GM19467 (cell line): ENCODE measurements around the gene RFNG.

Experiments
- ATAC-seq: cut with Tn5 transposase; IDR thresholded peaks from one replicate; pipeline ENCODE4 v1.9.1; 2021; ENCODE audit warnings: mild to moderate bottlenecking, moderate library complexity; ENCODE audit not compliant: unreplicated experiment

RFNG gene

DNA sequence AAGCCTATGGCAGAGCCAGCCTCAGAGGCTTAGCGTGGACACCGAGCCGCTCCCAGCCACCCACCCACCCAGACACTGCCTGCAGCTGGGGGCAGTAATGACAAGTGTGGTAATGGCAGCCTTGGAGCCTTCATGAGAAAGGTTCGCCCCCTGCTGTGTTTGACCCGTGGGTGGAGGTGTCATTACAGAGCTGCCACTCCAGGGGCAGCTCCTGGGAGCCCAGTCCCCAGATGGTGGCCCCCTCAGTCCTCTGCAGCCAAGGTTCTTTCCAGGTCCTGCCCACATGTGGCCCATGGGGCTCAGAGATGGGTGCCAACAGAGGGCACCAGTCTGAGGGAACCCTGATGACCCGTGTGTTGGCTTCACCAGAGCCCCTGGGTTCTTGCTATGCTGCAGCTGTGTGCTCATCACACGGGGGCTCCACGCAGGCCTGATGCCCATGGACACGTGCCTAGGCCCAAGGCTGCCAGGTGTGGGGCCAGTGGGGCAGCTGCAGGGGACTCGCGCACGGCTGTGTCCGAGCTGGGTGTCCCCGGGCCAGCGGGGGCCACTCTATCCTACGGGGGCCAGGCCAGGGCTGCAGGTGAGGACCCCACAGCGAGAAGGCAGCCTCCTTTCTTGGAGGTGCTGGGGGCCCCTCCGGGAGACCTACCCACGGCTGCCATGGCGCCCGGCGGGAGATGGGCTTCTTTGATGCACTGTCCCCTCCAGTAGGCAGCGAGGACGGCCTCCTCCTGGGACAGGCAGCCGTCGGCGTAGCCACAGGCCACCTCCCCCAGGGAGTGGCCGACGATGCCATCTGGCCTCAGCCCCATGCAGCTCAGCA, 38.3 kb upstream of the RFNG start:
- ATAC-seq = no peak

DNA sequence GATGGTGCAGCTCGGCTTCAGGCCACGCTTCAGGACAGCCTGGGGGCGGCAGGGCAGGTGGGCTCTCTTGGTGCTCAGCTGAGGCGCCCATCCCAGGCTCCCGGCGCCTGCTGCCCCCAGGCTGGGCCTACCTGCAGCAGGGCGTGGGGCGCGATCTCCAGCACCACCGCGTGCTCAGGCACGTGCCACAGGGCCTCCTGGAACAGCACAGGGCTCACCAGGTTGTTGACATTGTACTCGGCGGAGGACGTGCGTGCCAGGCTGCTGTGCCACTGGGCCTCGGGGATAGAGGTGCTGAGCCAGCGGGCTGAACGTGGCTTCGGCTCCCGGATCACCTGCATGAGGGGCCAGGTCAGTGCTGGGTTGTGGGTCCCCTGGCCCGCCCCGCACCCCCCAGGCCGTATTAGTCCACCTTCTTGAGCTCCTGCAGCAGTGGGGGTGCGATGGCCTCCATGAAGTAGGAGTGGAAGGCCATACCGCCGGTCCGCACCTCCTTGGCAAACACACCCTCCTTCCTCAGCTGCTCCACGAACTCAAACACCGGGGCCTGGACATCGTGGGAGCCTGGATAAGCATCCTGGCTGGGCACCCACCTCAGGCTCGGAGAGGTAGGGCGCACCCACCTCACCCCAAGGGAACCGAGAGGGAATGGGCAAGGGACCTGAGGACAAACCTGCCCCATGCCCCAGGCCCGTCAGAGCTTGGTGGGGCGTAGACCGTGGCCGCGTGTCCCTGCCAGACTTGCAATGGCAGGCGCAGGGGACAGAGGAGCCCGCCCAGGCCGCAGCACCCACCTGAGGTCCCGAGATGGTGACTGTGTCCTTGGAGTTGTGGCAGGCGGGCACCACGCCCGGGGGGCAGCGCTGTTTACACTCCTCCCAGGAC, 37.5 kb upstream of the RFNG start:
- ATAC-seq = no peak

DNA sequence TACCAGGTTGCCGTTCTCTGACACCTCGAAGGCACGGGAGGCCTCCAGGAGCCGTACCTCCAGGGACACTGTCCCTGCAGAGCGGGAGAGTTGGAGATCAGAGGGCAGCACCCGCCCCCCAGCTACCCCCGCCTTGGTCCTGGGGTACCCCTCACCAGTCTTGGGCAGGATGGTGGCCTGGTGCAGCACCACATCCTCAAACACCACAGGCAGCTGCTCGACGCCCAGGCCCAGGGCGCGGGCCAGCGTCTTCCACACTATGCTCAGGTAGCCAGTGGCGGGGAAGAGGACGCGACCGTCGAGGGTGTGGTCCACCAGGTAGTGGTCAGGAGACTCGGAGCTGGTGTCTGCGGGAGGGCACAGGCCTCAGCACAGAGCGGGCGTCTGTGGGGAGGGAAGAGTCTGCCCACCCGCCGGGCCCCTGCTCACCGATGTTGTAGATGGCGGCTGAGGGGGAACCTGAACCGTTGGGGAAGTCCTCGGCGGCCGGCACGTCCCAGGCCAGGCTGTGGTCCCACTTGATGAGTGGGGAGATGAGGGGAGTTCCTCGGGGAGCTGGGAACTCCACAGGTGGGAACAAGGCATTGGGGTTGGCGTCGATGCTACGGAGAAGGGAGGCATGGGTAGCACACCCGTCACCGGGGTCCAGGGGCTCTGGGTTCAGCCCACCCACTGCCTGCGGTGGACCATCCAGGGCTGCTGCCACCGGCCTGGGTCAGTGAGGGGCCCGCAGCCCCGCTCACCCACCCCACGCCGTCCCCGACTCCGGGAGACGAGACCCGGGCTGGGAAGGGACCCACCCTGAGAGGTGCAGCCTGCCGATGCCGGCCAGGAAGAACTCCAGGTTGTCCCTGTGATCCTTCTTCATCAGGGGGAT, 36.6 kb upstream of the RFNG start:
- no peak for ATAC-seq

DNA sequence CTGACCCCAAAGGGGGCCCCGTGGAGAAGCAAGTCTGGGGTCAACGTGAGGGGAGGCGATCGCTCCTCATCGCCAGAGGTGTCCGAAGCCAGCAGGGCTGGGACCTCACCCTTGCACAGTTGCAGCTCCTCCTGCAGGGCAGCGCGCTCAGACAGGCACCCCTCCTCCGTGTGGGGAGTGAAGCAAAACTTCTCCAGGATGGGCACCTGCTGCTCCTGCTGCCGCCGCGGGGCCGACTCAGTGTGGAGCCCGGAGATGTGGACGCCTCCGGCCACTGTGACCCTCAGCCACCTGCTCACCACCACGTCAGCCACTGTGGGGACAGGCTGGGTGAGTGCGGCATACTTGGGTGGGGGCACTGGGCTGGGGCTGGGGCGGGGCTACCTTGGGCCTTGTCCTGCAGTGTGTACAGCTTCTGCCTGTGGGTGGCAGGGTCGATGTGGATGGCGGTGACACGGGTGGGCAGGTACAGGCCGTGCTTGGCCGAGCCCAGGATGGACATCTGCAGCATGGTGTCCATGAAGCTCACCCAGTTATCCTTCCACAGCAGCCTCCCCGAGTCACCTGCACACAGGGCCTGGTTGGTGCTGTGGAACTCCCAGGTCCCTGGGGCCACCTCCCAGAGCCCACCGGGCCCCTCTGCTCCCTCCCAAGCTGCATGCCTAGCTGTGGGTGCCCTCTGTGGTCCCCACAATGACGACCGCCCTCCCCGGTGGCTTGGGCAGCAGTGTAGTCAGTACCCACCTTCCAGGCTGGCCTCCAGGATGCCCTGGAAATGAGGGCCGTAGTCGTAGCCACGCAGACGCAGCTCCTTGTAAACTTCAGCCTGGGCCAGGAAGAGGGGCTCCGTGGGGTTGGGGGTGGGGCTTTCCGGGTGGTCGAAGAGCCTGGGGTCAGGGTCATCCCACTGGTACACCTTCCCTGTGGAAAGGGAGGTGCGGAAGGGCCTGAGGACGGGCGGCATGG, 35.6 kb upstream of the RFNG start:
- ATAC-seq = no peak

DNA sequence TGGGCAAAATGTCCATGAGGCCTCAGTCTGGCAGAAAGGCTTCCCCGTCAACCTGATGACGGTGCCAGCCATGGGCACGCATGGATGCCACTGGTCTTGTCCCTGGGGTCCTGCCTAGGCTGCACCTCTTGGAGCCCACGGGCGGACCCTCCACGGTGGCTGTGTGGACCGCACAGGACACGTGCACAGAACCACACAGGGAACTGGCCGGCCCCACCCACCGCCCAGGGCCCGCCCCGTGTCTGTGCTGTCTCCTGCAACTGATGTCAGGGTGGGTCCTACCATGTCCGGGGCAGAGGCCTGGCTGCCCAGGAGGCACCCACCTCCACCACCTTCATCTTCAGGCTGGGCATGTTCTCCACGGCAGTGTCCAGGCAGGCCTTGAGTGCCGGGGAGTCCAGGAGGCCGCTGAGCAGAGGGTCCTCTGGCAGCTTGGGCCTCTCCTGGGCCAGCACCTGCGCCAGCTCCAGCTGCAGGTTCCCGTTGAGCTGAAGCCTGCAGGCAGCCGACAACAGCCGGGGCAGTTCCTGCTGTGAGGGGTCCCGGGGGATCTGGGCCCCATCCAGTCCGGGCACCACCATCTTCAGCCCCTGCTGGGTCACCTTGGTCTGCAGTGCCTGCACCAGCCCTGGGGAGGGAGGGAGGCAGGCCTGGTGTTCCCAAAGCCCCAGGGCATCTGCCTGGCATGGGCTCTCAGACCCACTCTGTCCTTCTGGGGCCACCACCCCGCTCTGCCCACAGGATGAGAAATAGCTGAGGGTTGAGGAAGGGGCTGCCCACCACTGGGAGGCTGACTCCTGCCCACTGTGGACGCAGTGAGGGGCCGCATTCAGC, 34.5 kb upstream of the RFNG start:
- no peak for ATAC-seq

DNA sequence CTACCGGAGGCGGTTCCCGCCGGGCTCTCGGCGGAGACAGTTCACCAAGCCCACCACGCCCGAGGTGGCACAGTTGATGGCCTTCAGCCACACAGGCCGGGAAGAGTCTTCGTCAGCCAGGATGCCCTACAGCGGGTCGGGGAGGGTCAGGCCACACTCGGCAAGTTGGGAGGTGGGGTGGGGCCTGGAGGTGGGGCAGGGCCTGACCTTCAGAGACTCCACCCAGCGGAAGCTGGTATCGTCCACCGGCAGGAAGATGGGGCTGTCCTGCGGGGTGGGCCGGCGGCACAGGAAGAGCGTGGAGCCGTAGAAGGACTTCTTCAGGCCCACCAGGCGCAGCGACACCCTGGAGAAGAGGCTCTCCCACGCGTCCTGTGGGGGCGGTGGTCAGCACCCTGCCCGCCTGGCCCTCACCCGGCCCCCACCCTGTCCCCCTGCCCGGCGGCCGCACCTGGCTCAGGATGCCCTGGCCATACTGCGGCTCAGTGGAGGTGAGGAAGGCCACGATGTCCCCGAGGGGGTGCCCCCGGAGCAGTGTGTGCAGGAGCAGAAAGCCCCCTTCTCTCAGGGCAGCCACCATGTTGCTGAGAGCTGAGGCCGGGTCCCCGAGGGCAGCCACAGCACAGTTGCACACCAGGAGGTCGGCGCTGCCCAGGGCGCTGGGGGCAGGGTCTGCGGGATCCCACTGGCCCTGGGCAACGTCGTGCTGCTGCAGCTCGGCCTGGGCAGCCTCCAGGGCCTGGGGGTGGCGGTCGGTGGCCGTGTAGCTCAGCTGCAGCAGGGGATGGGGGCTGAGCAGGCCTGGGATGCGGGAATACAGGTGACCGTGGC, 33.6 kb upstream of the RFNG start:
- ATAC-seq = no peak

DNA sequence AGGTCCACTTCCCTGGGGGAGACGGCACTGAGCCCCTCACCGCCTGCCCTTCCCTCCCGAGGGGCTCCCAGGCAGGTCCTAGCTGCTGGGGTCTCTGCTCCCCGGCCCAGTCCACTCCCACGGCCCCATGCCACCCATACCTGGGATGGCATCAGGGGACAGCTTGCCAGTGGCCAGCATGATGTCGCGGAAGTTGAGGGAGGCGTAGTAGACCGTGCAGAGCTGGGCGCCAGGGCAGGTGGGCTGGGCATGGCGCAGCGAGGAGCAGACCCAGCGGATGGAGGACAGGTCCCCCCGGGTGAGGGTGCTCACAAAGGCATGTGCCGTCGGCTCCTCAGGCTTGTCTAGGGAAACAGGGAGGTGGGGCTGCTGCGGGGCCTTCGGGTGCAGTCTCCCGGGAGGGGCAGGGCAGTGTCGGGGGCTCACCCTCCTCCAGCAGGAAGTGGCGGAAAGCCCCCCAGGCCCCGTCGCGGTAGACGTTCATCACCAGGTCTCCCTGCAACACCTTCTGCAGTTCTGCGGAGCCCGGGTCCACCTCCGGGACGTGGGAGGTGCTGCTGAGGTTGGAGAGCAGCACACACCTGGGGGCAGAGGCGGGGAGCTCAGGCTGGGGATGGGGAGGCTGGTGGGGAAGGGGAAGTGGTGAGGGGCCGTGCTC, 32.9 kb upstream of the RFNG start:
- no peak for ATAC-seq

DNA sequence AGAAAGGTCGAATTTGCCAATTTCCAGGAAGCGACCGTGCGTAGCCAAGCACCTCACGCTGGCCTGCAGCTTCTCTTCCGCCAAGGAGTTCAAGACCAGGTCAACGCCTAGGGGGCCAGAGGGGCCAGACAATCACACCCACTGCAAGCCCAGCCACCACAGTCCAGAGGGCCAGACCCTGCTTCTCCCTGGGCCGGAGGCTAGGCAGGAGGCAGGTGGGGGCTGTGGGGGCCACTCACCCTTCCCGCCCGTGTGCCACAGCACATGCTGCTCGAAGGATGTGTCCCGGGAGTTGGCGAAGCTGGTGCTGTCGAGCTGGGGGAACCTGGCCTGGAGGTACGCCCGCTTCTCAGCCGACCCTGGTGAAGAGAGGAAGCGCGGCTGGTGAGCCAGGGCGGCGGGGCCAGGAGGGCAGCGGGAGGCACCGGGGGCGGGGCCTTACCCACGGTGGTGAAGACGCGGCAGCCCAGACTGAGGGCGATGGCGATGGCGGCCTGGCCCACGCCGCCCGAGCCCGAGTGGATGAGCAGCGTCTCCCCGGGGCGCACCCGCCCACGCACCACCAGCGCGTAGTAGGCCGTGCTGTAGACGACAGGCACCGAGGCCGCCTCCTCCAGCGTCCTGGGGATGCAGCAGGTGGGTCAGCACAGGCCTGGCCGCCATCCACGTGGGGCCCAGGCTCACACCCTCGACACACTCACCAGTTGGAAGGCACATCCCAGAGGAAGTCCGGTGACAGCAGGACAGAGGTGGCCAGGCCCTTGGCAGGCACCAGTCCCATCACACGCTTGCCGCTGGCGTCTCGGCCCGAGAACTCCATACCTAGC, 32.1 kb upstream of the RFNG start:
- ATAC-seq = no peak

DNA sequence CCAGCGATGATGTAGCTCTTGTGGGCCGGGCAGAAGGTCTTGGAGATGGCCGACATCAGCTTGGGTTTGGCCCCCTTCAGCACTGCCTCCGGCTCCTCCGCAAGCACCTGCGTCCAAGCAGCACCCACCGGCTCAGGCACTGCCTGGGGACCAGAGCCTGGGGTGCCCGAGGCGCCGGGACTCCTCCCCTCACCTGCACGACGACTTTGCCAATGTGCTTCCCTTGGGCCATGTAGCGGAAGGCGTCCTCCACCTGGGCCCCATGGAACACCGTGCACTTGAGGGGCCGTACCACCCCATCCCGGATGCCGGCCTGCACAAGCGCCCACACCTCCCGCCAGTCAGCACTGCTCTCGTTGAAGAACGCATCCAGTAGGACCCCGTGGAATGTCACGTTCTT, 31.4 kb upstream of the RFNG start:
- no peak for ATAC-seq

DNA sequence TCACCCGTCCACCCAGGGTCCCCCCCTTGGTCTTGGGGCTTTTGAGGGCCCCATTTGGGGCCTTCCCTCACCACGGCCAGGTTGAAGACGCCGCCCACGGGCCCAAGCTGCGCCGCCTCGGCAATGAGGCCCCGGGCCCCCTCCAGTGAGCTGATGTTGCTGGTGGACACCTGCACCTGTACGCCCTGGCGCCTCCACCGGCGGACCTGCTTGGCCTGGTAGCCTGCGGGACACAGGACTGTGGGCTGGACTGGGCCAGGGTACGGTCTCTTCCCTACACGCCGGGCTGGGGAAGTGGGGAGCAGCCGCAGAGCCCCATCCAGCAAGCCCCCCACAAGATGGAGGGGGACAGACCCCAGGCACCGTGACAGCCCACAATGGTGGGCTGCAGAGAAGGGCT, 30.8 kb upstream of the RFNG start:
- no peak for ATAC-seq

DNA sequence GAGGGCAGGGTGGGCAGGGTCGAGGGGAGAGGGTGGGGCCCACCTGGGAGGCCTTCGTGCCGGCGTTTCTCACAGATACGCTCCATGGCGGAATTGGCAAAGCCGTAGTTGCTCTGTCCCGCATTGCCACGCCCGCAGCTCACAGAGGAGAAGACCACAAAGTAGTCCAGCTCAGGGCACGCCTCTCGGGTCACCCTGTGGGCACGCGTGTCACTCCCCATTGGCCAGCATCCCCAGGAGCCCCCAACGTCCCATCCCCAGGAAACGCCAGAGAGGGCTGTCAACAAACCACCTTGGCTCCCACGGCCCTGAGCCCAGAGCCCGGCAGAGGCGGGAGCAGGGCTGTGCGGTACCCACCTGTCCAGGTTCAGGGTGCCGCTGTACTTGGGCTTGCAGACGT, 30.4 kb upstream of the RFNG start:
- no peak for ATAC-seq

DNA sequence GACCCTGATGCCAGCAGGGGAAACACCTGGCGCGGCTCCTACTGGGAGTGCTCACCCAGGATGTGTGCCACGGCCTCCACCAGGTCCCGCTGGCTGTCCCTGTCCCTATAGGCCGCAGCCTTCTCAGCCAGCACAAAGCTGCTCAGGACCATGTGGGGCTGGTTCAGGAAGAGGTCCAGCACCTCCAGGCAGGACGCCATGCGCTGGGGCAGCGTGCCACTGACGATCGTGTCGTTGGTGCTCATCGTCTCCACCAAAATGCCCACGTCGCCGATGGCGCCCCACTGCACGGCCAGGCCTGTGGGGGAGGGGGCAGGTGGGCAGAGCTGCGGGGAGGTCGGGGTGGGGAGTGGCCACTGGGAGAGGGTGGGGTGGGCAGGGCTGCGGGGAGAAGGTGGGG, 29.9 kb upstream of the RFNG start:
- no peak for ATAC-seq

DNA sequence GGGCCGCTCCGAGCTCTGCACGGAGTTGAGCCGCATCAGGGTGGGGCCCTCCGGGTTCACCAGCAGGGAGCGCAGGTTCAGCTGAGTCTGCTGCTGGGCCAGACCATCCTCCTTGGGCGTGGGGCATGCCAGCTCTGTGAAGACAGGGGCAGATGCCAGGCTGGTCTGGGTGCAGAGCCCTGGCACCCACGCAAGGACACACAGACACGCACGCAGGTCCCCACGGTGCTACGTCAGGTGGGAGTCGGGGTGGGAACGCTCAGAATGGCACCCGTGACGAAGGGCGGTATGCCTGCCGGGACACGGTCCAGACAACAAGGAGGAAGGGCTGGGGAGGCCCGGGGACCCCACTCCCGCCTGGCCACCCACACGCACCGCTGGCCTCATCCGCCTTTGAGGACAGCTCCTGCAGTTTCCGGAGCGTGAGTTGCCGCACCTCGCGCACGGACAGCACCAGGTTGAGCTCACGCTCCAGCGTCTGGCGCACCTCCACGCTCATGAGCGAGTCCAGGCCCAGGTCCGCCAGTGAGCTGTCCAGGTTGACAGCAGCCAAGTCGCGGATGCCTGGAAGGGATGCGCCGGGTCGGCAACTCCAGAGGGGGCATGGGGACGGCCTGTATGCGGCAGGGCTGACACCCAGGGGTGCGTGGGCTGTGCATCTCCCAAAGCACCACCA, 29.3 kb upstream of the RFNG start:
- no peak for ATAC-seq

DNA sequence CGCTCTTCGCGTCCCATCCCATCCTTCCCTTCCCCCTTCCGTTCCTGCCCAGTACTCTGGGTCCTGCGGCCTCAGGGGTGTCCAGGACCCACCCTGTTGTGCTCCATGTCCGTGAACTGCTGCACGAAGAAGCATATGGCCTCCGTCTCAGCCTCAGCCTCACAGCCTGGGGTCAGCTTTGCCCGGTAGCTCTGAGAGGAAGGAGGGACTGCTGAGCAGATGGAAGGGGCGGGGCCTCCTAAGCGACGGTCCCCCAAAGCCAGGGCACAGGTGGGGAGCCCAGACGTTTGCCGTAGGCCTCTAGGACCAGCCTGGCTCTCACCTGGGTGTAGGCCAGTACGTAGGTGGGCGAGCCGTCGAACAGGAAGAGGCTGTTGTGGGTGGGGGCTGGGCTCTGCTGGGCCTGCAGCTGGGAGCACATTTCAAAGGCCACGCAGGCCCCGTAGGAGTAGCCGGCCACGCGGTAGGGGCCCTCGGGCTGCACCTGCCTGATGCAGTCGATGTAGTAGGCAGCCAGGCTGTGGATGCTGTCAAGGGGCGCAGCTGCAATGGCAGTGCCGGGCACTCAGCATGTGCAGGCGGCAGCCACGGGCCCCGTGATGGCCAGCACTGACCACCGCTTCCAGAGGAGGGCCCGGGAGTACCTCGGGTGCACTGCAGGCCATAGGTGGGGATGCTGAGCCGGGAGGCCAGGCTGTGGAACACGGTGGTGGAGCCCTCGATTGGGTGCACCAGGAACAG, 28.6 kb upstream of the RFNG start:
- no peak for ATAC-seq

DNA sequence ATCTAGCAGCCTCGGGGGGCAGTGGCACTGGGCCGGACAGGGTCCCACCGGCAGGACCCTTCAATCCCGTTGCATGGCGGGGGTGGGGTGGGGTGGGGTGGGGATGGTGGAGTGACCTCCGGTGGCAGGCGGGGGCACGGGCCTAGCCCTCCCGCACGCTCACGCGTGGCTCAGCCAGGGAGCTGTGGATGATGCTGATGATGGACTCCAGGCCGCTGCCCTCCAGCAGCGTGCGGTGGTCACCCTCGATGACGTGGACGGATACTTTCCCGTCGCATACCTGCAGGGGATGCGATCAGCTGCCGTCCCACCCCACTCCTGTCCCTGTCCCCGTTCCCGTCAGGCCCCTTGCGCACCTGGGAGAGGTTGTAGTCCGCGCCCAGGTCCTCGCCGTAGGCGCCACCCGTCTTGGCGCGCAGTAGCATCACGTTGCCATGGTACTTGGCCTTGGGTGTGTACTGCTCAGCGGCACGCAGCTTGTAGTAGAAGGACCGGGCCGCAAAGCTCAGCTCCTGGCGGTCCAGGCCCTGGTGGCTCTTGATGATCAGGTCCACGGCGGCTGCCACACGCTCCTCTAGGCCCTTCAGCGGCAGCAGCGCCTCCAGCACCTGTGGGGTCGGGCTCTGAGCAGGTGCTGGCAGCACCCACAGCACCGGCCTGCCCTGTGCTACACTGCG, 27.5 kb upstream of the RFNG start:
- ATAC-seq = no peak
